NAMALWA (cell line): ENCODE measurements around the gene FAM89B.

Experiments
- DNase-seq: peaks from one replicate; pipeline ENCODE4 v3.0.0-alpha.2; 2015; ENCODE audit warnings: low spot score

FAM89B gene

GRCh38 chr11:65610404-65610803, 38.1 kb downstream of the FAM89B start:
- no peak for DNase-seq

DNA sequence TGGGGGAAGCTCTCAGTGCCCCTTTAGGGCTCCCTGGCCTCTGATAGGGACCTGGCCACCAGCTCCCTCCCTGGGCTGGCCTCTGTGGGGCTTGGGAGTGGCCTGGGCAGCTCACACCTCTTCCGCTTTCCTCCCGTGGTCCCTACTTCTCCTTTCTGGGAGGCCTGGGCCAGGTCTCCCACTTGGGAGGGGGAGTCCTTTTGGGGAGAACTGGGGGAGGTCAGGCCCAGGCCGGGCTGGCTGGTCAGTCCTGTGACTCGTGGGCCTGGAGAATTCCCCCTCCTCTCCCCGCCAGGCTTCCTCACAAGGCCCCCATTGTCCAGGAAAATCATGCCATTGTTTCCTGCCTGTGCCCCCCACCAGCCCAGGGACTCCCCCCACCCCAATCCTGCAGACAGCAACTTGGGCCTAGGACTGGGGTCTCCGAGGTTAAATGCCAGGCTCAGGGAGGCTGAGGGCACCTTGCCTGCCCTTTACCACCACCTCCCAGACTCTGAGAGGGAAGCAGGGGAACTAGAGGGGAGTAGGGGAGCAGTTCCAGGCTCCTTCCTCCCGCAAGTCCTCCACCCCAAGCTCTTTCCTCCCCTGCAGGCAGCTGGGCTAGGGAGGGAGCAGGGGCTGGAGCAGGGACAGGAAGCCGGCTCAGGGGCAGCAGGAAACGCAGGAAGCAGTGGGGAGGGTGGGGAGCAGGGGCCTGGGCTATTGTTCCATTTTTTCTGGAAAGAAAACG, 38.9 kb downstream of the FAM89B start:
- no peak for DNase-seq

GRCh38 chr11:65611758-65612603, 39.6 kb downstream of the FAM89B start:
- no peak for DNase-seq

- DNase-seq, result no peak
Measured at GRCh38 chr11:65612691-65613090, 40.4 kb downstream of the FAM89B start.

DNA sequence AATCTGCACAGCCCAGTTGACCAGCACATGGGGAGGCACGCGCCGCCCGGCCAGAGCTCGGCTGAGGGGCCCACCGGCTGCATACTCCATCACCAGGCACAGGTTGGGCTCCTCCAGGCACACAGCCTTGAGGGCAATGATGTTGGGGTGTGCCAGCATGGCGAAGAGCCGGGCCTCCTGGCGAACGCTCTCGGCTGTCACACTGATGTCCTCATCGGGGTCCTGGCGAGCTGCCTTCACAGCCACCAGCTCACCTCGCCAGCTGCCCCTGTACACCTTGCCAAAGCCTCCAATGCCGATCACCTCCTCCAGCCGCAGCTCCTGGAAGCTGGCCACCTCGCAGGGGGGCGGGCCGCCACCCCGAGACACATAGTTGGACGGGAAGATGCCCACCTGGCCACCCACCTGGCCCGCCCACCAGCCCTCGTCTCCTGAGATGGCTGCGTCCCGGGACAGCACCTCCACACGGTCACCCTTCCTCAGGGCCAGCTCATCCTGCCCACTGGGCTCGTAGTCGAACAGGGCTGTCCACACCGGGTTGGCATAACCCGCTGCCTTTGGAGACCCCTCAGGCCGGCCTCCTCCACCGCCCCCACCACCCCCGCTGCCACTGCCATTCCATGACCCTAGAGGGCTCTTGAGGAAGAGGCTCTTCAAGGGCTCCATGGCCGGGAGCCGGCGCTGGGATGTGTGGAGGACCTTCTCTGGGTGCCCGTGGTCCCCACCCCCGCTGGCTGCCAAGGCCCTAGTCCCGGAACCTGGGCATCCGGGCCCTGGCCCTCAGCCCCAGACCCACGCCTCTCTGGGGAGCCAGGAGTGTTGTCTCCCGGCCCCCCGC, 41.0 kb downstream of the FAM89B start:
- DNase-seq, result no peak

DNA sequence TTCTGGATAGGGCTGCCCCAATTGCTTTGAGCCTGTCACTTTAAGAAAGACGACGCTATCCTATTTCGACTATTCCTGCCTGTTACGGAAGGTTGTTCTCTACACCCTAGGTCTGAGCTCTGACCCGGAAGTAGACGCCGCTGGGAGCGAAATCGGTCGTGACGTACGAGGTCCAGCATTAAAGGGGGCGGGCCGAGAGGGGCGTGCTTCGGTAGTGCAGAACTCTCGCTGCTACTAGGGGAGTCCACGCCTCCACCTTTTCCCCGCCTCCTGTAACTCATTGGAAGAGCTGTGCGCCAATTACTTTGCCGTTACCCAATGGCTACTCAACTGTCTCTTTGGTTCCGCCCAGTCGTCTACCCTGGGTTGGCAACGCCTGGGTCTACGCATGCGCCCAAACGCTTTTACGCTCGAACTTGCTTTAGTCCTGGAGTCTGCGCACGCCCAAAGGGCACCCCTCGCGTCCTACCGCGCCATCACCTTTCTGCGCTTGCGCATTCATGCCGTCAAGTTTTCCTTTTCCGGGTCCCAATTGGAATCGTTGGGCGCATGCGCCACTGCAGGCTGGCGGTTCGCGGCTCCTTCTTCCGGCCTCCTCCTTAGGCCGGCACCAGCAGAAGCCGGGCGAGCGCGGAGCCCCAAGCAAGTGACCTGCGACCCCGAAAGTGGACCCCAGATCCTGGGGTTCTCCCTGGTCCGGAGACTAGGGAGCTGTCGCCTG, 43.1 kb downstream of the FAM89B start, which contains the start of gene PCNX3:
Gene PCNX3 (plus strand): TSS at position 548 of the 721 bp plus-strand sequence. CDS start 536 bp downstream, outside the sequence.
- peak; percentile 100 for DNase-seq

DNA sequence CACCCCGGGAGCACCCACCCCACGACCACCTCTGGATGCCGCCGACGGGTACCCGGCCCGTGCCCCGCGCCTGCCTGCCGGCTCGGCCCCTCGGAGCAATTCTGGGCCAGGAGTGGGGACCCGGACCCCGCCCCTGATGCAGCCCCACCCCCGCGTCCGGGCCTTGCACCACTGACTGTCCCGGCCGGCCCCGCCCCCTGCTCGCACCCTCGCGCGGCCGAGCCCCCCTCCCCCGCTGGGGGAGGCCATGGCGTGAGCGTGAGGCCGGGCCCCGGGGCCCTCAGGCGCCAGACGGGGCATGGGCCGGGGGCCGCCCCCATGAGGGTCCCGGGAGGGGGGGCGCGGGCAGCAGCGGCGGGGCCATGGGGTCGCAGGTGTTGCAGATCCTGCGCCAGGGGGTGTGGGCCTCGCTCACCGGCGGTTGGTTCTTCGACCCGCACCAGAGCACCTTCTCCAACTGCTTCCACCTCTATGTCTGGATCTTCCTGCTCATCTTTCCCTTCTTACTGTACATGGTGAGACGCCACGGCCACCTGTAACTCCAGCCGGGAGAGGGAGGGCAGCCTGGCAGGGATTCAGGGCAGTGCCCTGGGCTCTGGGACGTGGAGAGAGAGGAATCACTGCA, 43.7 kb downstream of the FAM89B start:
- peak; percentile 65 for DNase-seq

DNA sequence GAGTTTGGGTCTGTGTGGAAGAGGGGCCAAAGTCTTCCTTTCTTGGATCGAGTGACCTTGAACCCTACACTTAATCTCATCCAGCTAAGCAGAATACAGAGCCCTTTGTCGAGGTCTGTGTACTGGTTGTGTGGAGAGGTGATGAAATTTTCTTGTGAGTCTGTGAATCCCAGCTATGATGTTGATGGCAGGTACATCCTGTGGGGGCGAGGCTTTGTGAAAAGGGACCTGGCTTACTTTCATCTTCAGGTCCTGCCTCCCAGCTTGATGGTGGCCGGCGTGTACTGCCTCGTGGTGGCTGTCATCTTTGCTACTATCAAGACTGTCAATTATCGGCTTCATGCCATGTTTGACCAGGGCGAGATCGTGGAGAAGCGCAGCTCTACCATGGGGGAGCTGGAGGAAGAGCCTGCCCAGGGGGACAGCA, 44.2 kb downstream of the FAM89B start:
- DNase-seq, result peak; percentile 37

DNA sequence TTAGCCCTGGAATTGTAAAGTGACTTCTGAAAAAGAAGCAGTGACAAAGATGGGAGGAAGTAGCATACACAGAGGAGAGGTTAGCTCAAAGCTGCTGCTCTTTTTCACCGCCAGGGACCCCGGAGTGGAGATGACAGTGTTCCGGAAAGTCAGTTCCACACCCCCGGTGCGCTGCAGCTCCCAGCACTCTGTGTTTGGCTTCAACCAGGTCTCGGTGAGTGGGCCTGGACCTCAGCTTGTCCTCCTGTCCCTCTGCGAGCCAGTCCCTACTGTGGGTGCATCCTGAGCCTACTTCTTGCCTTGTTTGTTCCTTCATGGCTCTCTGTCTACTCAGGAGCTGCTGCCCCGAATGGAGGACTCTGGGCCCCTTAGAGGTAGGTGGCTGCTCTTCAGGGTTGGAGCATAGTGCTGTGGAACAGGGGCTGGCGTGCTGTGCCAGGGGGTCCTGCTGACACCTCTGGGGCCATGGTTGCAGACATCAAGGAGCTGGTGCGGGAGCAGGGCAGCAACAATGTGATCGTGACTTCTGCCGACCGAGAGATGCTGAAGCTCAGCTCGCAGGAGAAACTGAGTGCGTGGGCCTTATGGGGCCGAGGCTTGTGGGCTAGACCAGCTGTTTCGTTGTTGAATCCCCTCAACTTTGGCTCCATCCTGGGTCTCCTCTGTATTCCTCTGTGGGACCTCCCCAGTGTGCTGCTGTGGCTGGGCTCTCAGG, 45.0 kb downstream of the FAM89B start:
- DNase-seq, result no peak

GRCh38 chr11:65617990-65618751, 45.8 kb downstream of the FAM89B start:
- no peak for DNase-seq

DNA sequence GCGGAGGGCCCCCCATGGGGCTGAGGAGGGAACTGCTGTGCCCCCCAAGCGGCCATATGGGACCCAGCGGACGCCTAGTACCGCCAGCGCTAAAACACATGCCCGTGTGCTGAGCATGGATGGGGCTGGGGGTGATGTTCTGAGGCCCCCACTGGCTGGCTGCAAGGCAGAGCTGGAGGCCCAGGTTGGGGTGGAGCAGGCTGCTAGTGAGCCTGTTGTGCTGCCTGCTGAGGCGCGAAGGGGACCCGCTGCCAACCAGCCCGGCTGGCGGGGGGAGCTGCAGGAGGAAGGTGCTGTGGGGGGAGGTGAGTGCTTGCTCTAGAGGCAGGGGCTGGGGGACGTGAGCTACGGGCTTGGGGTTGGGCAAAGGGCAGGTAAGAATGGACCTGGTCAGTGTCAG, 46.4 kb downstream of the FAM89B start:
- no peak for DNase-seq

DNA sequence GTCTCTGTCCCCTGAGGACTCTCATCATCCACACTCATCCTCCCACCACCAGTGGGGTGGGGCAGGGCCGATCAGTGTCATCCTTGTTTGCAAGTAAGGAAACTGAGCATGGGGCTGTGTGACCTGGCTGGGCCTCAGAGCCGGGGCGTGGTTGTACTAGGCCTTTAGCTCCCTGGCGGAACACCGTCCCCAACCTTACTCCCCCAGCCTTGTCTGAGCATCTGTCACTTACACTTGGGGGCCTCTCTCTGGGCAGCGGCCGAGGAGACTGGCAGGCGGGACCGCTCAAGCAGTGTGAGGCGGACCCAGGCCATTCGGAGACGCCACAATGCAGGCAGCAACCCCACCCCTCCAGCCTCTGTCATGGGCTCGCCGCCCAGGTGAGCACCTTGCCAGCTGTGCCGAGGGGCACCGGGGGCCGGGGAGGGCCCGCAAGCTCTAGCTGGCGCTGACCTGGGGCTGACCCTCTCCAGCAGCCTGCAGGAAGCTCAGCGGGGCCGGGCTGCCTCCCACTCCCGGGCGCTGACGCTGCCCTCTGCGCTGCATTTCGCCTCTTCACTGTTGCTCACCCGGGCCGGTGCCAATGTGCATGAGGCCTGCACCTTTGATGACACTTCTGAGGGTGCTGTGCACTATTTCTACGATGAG, 47.1 kb downstream of the FAM89B start:
- DNase-seq, result no peak

DNA sequence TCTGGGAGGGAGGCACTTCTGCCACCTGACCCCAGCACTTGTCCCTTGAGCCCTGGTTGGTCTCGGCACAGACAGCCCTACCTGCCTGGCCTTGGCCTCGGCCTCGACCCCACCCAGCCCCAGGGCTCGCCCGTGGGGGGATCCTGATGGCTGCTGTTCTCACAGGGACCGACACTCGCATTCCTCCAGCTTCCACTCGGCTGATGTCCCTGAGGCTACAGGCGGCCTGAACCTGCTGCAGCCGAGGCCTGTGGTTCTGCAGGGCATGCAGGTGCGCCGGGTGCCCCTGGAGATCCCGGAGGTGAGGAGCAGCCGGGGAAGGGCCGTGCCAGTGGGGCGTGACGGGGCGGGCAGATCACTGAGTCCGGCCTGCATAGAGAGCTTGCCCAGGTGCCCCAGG, 48.3 kb downstream of the FAM89B start:
- no peak for DNase-seq

- no peak for DNase-seq
Measured at GRCh38 chr11:65621460-65621859, 49.1 kb downstream of the FAM89B start.

DNA sequence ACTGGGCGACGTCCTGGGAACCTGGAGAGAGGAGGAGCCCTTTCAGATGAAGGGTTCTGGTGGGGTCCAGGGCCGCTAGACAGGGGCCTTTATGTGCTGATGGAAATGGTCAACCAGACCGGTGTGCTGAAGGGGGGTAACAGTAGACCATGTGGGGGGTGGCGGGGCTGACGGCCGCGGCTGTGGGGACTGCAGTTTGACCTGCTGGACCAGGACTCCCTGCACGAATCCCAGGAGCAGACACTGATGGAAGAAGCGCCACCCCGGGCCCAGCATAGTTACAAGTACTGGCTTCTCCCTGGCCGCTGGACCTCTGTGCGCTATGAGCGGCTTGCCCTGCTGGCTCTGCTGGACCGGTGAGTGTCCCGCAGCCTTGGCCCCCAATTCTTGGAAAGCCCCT, 49.7 kb downstream of the FAM89B start:
- DNase-seq, result no peak

DNA sequence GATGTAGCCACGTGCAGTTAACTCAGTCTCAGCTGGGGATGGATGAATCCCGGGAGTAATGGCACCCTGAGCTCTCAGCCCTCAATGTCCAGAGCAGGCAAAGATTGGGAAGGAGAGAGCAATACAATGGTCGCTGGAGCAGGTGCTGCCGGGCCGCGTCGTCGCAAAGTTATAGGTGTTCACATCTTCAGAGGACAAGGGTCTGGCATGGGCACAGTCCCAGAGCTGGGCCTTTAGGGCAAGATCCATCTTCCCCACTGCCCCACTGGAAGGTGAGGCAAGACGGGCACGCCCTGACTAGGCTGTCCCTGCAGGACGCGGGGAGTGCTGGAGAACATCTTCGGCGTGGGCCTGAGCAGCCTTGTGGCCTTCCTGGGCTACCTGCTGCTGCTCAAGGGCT, 50.8 kb downstream of the FAM89B start:
- DNase-seq, result no peak
